PFSK-1 (cell line): Measurements from ENCODE around the gene VWA5B2.

Experiments
- REST ChIP-seq, 2 experiments: IDR thresholded peaks; 2 replicates each; pipeline versions ENCODE4 v1.6.1 to v1.8.0; 2011 to 2012; ENCODE audit warnings: low read depth in 2 of 2, low read length in 2 of 2, control low read depth in 1 of 2, inconsistent platforms in 1 of 2, mild to moderate bottlenecking in 1 of 2, moderate library complexity in 1 of 2; ENCODE audit not compliant: insufficient read depth in 1 of 2
- TAF1 ChIP-seq: IDR thresholded peaks from 2 replicates; pipeline ENCODE4 v1.6.1; 2012; ENCODE audit warnings: low read length, control low read depth, borderline replicate concordance; ENCODE audit not compliant: insufficient read depth

GRCh38 chr3:184234224-184234623, 4.8 kb downstream of the VWA5B2 start:
- TF ChIP-seq TAF1 (no peak), REST (IDR thresholded peaks at IDR 0.05; ENCODE audit: insufficient read depth in 1 of 2, low read depth in 2 of 2, low read length in 2 of 2) (no peak)
